ENCODE data around the gene WNT9B.

Gene WNT9B

GRCh38 chr17:46885415-46886309, 34.3 kb downstream of the WNT9B start:
- no peak for DNase-seq

GRCh38 chr17:46886310-46886663, 34.9 kb downstream of the WNT9B start:
- DNase-seq, result no peak

- DNase-seq, result no peak
Measured at GRCh38 chr17:46887717-46888116, 36.3 kb downstream of the WNT9B start.

- no peak for DNase-seq
Measured at GRCh38 chr17:46888727-46889126, 37.3 kb downstream of the WNT9B start.

- no peak for DNase-seq
Measured at GRCh38 chr17:46889519-46889918, 38.1 kb downstream of the WNT9B start.

- no peak for DNase-seq
Measured at GRCh38 chr17:46889992-46890564, 38.7 kb downstream of the WNT9B start.

GRCh38 chr17:46890638-46891037, 39.3 kb downstream of the WNT9B start:
- DNase-seq, result no peak

GRCh38 chr17:46892192-46892703, 40.9 kb downstream of the WNT9B start:
- no peak for DNase-seq

GRCh38 chr17:46894024-46894423, 42.6 kb downstream of the WNT9B start:
- DNase-seq, result no peak

GRCh38 chr17:46894476-46895151, 43.2 kb downstream of the WNT9B start:
- DNase-seq, result no peak

GRCh38 chr17:46895171-46895570, 43.8 kb downstream of the WNT9B start:
- DNase-seq, result no peak

GRCh38 chr17:46896991-46897390, 45.6 kb downstream of the WNT9B start:
- no peak for DNase-seq

- no peak for DNase-seq
Measured at GRCh38 chr17:46898364-46898763, 47.0 kb downstream of the WNT9B start.

- no peak for DNase-seq
Measured at GRCh38 chr17:46898860-46899259, 47.5 kb downstream of the WNT9B start.

- no peak for DNase-seq
Measured at GRCh38 chr17:46901291-46901690, 49.9 kb downstream of the WNT9B start.

GRCh38 chr17:46903762-46904672, 52.6 kb downstream of the WNT9B start:
- DNase-seq, result no peak

GRCh38 chr17:46908068-46908737, 56.8 kb downstream of the WNT9B start:
- DNase-seq, result no peak

- DNase-seq, result no peak
Measured at GRCh38 chr17:46910179-46910927, 59.0 kb downstream of the WNT9B start.

- no peak for DNase-seq
Measured at GRCh38 chr17:46911311-46911710, 59.9 kb downstream of the WNT9B start.

- no peak for DNase-seq
Measured at GRCh38 chr17:46915596-46915995, 64.2 kb downstream of the WNT9B start.

- no peak for DNase-seq
Measured at GRCh38 chr17:46916211-46916610, 64.8 kb downstream of the WNT9B start.

Data from NCI-H526 treated with DMSO at 0.1 percent for 48 hours (cell line).